Mammary epithelial cell (primary cell): ENCODE data around the gene UNK.

Source experiments
- CTCF ChIP-seq, 2 donors: IDR thresholded peaks in 1 of 2; conservative IDR thresholded peaks in 1 of 2; 2 replicates each; pipeline ENCODE4 v1.5.1; 2011 to 2012; ENCODE audit warnings: inconsistent platforms in 2 of 2, low read length in 2 of 2, mild to moderate bottlenecking in 2 of 2, control low read depth in 1 of 2, low read depth in 1 of 2; ENCODE audit not compliant: insufficient read depth in 1 of 2; ENCODE audit errors: extremely low read depth in 1 of 2
- EZH2 ChIP-seq: IDR thresholded peaks from 2 replicates; pipeline ENCODE4 v1.6.1; 2012; ENCODE audit warnings: low read length, inconsistent platforms, borderline replicate concordance

- no peak for TF ChIP-seq CTCF (conservative IDR thresholded peaks at IDR 0.05 in 1 of 2, IDR thresholded peaks at IDR 0.05 in 1 of 2; ENCODE audit: extremely low read depth in 1 of 2, insufficient read depth in 1 of 2, low read depth in 1 of 2, low read length in 2 of 2)
- no peak for TF ChIP-seq EZH2
Observed at GRCh38 chr17:75808549-75808904, 23.9 kb downstream of the UNK start.
